Muscle of leg (tissue), 11 donors: Measurements from ENCODE around the gene BATF. TPM values are rescaled to one million over a fixed set of nuclear protein-coding genes. Genes with fewer than 3 reads are reported as not detected.
A peak's percentile ranks its signal among the peaks of the same experiment; 100 is the strongest.

Experiments used
- DNase-seq: peaks from one replicate; pipeline ENCODE4 v3.0.0; 2013
- H3K27ac ChIP-seq: one replicate; pipeline ENCODE4 v1.5.1; 2013; ENCODE audit warnings: mild to moderate bottlenecking, low read length, control low read depth
- H3K27me3 ChIP-seq: one replicate; pipeline ENCODE4 v1.6.1; 2013; ENCODE audit warnings: low read length; ENCODE audit not compliant: control insufficient read depth, insufficient read depth
- H3K36me3 ChIP-seq: one replicate; pipeline ENCODE4 v1.6.1; 2013; ENCODE audit warnings: low read length; ENCODE audit not compliant: control insufficient read depth, insufficient read depth
- H3K4me1 ChIP-seq: one replicate; pipeline ENCODE4 v1.6.1; 2013; ENCODE audit warnings: low read length; ENCODE audit not compliant: control insufficient read depth, insufficient read depth
- H3K4me3 ChIP-seq: one replicate; pipeline ENCODE4 v1.5.1; 2013; ENCODE audit warnings: low read length, control low read depth
- H3K9me3 ChIP-seq: replicated peaks from 2 replicates; pipeline ENCODE4 v1.6.1; 2013; ENCODE audit warnings: low read depth, low read length; ENCODE audit not compliant: control insufficient read depth
- WGBS: methylation state at CpG from one replicate; pipeline ENCODE4 v1.1.5; 2013; ENCODE audit warnings: missing lambda C conversion rate; ENCODE audit not compliant: insufficient coverage; 5-methylcytosine and 5-hydroxymethylcytosine counted together
- polyA plus RNA-seq, 8 donors: library from polyadenylated mRNA; unstranded; fragments of 120-200 nt; gene quantifications; one replicate each; pipeline versions ENCODE4 v1.2.1 to v1.2.3, GENCODE V29; 2013; ENCODE audit warnings: inconsistent platforms in 1 of 8, low replicate concordance in 1 of 8; ENCODE audit not compliant: insufficient read length in 8 of 8, insufficient read depth in 1 of 8
- total RNA-seq: library from RNA; stranded (reverse); fragments of 120-200 nt; gene quantifications from one replicate; pipeline ENCODE4 v1.2.4, GENCODE V29; 2013

BATF gene
- total and polyA plus RNA-seq, 9 donors: 0.34 to 1.2 (median 0.57) TPM

- Histone ChIP-seq H3K4me3 (no peak overlapping the region), H3K9me3 (no peaks in the 10 kb centered on the region), H3K27me3 (peaks cover 2% of the 10 kb centered on the region), H3K36me3 (no peaks in the 10 kb centered on the region), H3K27ac (no peak overlapping the region), H3K4me1 (peaks cover 6% of the 10 kb centered on the region)
- no peak for DNase-seq
- no CpG with 5 or more reads among the region's 2 CpGs for WGBS
Measured at GRCh38 chr14:75543786-75544185, 21.5 kb downstream of the BATF start.

GRCh38 chr14:75545907-75546306 is 23.6 kb downstream of the BATF start:
- no peak for DNase-seq
- WGBS: 91% methylated on average over 7 of the region's 13 CpGs
- Histone ChIP-seq H3K36me3 (no peaks in the 10 kb centered on the region), H3K4me3 (no peak overlapping the region), H3K27ac (no peak overlapping the region), H3K4me1 (peaks cover 6% of the 10 kb centered on the region), H3K9me3 (no peaks in the 10 kb centered on the region), H3K27me3 (peaks cover 2% of the 10 kb centered on the region)

- no peak overlapping the region for H3K27ac ChIP-seq
- 85% methylated on average over 7 of the region's 11 CpGs for WGBS
Measured at GRCh38 chr14:75547552-75548250, 25.4 kb downstream of the BATF start.

GRCh38 chr14:75548544-75548943 is 26.3 kb downstream of the BATF start:
- H3K27ac ChIP-seq: no peak overlapping the region
- no peak for DNase-seq

More at GRCh38 chr14:75547552-75548250, 25.4 kb downstream of the BATF start:
- DNase-seq: no peak
- Histone ChIP-seq H3K4me3 (no peak overlapping the region), H3K4me1 (no peaks in the 10 kb centered on the region), H3K27me3 (peaks cover 6% of the 10 kb centered on the region), H3K9me3 (no peaks in the 10 kb centered on the region), H3K36me3 (no peaks in the 10 kb centered on the region)

GRCh38 chr14:75549169-75549568 is 26.9 kb downstream of the BATF start:
- Histone ChIP-seq H3K9me3 (no peaks in the 10 kb centered on the region), H3K27ac (no peak overlapping the region), H3K27me3 (peaks cover 4% of the 10 kb centered on the region), H3K4me1 (no peaks in the 10 kb centered on the region), H3K36me3 (no peaks in the 10 kb centered on the region), H3K4me3 (no peak overlapping the region)
- WGBS: 82% methylated on average over 2 of the region's 5 CpGs
- peak; percentile 23 for DNase-seq

More at GRCh38 chr14:75548544-75548943, 26.3 kb downstream of the BATF start:
- Histone ChIP-seq H3K9me3 (no peaks in the 10 kb centered on the region), H3K4me1 (no peaks in the 10 kb centered on the region), H3K27me3 (peaks cover 4% of the 10 kb centered on the region), H3K4me3 (no peak overlapping the region), H3K36me3 (no peaks in the 10 kb centered on the region)
- 80% methylated on average over 1 of the region's 7 CpGs for WGBS

- Histone ChIP-seq H3K4me1 (no peaks in the 10 kb centered on the region), H3K4me3 (no peak overlapping the region), H3K27ac (no peak overlapping the region), H3K9me3 (no peaks in the 10 kb centered on the region), H3K27me3 (peaks cover 4% of the 10 kb centered on the region), H3K36me3 (no peaks in the 10 kb centered on the region)
- no peak for DNase-seq
- WGBS: 62% methylated on average over 1 of the region's 7 CpGs
Measured at GRCh38 chr14:75551021-75551420, 28.8 kb downstream of the BATF start.

GRCh38 chr14:75553157-75553556 is 30.9 kb downstream of the BATF start:
- no peak overlapping the region for H3K27ac ChIP-seq
- no peak for DNase-seq
- H3K4me1 ChIP-seq: no peaks in the 10 kb centered on the region
- H3K27me3 ChIP-seq: peaks cover 4% of the 10 kb centered on the region
- no peaks in the 10 kb centered on the region for H3K9me3 ChIP-seq
- no peaks in the 10 kb centered on the region for H3K36me3 ChIP-seq
- no peak overlapping the region for H3K4me3 ChIP-seq
- 86% methylated on average over 3 of the region's 6 CpGs for WGBS

- Histone ChIP-seq H3K36me3 (no peaks in the 10 kb centered on the region), H3K27ac (no peak overlapping the region), H3K4me1 (no peaks in the 10 kb centered on the region), H3K9me3 (no peaks in the 10 kb centered on the region), H3K4me3 (no peak overlapping the region), H3K27me3 (peaks cover 4% of the 10 kb centered on the region)
- 0% methylated on average over 1 of the region's 4 CpGs for WGBS
- no peak for DNase-seq
Measured at GRCh38 chr14:75553761-75554364, 31.6 kb downstream of the BATF start.

- no CpG with 5 or more reads among the region's 2 CpGs for WGBS
Measured at GRCh38 chr14:75554482-75554881, 32.2 kb downstream of the BATF start.

GRCh38 chr14:75558440-75558839 is 36.2 kb downstream of the BATF start:
- 100% methylated on average over 1 of the region's 5 CpGs for WGBS
- Histone ChIP-seq H3K4me1 (peaks cover 2% of the 10 kb centered on the region), H3K27ac (no peak overlapping the region), H3K36me3 (no peaks in the 10 kb centered on the region), H3K27me3 (peaks cover 5% of the 10 kb centered on the region), H3K4me3 (no peak overlapping the region), H3K9me3 (no peaks in the 10 kb centered on the region)
- no peak for DNase-seq

More at GRCh38 chr14:75554482-75554881, 32.2 kb downstream of the BATF start:
- Histone ChIP-seq H3K9me3 (no peaks in the 10 kb centered on the region), H3K4me1 (no peaks in the 10 kb centered on the region), H3K27me3 (peaks cover 5% of the 10 kb centered on the region), H3K36me3 (no peaks in the 10 kb centered on the region), H3K4me3 (no peak overlapping the region), H3K27ac (no peak overlapping the region)
- DNase-seq: no peak
